Upper lobe of right lung (tissue), 1 donor: Measurements from ENCODE around the gene EGFL6. TPM values are rescaled to one million over a fixed set of nuclear protein-coding genes. Genes with fewer than 3 reads are reported as not detected.

Experiments used
- ATAC-seq: fragments of 200-7000 bp; cut with Tn5 transposase; one replicate; pipeline ENCODE4 v1.9.1; 2020; ENCODE audit warnings: mild to moderate bottlenecking, moderate library complexity
- DNase-seq: peaks from one replicate; pipeline ENCODE4 v3.0.0-alpha.2; 2020
- H3K27ac ChIP-seq: fragments of 200-600 bp; one replicate; pipeline ENCODE4 v1.8.0; 2022
- H3K27me3 ChIP-seq: fragments of 200-600 bp; one replicate; pipeline ENCODE4 v1.8.0; 2022; ENCODE audit warnings: mild to moderate bottlenecking
- H3K36me3 ChIP-seq: fragments of 200-600 bp; one replicate; pipeline ENCODE4 v1.8.0; 2022
- H3K4me1 ChIP-seq: fragments of 200-600 bp; one replicate; pipeline ENCODE4 v1.8.0; 2022
- H3K4me3 ChIP-seq: fragments of 200-600 bp; one replicate; pipeline ENCODE4 v1.8.0; 2022; ENCODE audit warnings: mild to moderate bottlenecking
- H3K9me3 ChIP-seq: fragments of 200-600 bp; one replicate; pipeline ENCODE4 v1.8.0; 2022
- CTCF ChIP-seq: fragments of 200-600 bp; IDR thresholded peaks from one replicate; pipeline ENCODE4 v1.8.0; 2022; ENCODE audit warnings: antibody characterized with exemption
- intact Hi-C: fragments of 100-400 bp; cut with DNase I; formaldehyde crosslinking; loops from one replicate; pipeline ENCODE4 v1.11.0; 2022
- total RNA-seq: library from RNA; stranded (reverse); fragmentation: NEBNext Ultra II Directional; extraction: Animal tissue kit (Norgen Biotek cat#: 25700); gene quantifications from one replicate; pipeline ENCODE4 v1.2.1, GENCODE V29; 2021
- donor health status: DM: no; HTN: yes; CAD: no; lungs with severe emphysema.

EGFL6 gene
- total RNA-seq, 1 donor from 2014 or later = 10.1 TPM

- Histone ChIP-seq H3K4me1 (peaks cover 6% of the 10 kb centered on the region), H3K27ac (peak overlapping the region; percentile 96), H3K9me3 (no peaks in the 10 kb centered on the region), H3K4me3 (peak overlapping the region; percentile 65), H3K27me3 (no peaks in the 10 kb centered on the region), H3K36me3 (no peaks in the 10 kb centered on the region)
- no peak for ATAC-seq
- no peak for TF ChIP-seq CTCF
- intact Hi-C loops = no loop called here
- DNase-seq = no peak
These were observed 84.7 kb downstream of the EGFL6 start for GRCh38 chrX:13654116-13654515.

- H3K27ac ChIP-seq = no peak overlapping the region
- ATAC-seq (no peak), DNase-seq (no peak)
- H3K4me1 ChIP-seq = peaks cover 6% of the 10 kb centered on the region
- intact Hi-C loops = no loop called here
- TF ChIP-seq CTCF = no peak
- H3K4me3 ChIP-seq = no peak overlapping the region
- H3K27me3 ChIP-seq = no peaks in the 10 kb centered on the region
- H3K36me3 ChIP-seq = no peaks in the 10 kb centered on the region
- H3K9me3 ChIP-seq = no peaks in the 10 kb centered on the region
These were observed 86.3 kb downstream of the EGFL6 start for GRCh38 chrX:13655674-13656073.

DNA sequence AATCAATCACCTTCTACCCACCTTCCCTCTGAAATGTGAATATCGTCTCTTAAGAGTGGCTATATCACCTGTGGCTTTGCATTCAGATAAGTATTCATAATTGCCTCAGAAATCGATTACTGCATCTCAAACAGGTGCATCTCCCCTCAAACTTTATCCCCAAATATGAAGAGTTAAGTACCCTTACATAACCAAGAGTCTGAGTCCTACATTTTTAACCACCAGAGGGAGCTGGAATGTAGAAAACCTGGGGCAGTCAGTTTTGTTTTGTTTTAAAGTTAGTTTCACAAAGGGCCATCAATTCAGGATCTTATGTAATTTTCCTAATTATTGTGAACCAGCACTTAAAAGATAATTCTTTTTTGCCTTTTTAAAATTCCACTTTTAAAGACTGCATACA is 89.2 kb downstream of the EGFL6 start:
- Histone ChIP-seq H3K4me3 (no peak overlapping the region), H3K4me1 (peaks cover 6% of the 10 kb centered on the region), H3K9me3 (no peaks in the 10 kb centered on the region), H3K36me3 (no peaks in the 10 kb centered on the region), H3K27ac (no peak overlapping the region), H3K27me3 (no peaks in the 10 kb centered on the region)
- DNase-seq (no peak), ATAC-seq (peak; percentile 66)
- TF ChIP-seq CTCF = peak; percentile 65
- intact Hi-C loops = no loop called here

GRCh38 chrX:13659063-13659462 is 89.7 kb downstream of the EGFL6 start:
- Histone ChIP-seq H3K36me3 (no peaks in the 10 kb centered on the region), H3K9me3 (no peaks in the 10 kb centered on the region), H3K27ac (peak overlapping the region; percentile 36), H3K4me3 (no peak overlapping the region), H3K27me3 (no peaks in the 10 kb centered on the region), H3K4me1 (peaks cover 3% of the 10 kb centered on the region)
- peak; percentile 44 for ATAC-seq
- TF ChIP-seq CTCF = no peak
- DNase-seq = no peak
- intact Hi-C loops = no loop called here

DNA sequence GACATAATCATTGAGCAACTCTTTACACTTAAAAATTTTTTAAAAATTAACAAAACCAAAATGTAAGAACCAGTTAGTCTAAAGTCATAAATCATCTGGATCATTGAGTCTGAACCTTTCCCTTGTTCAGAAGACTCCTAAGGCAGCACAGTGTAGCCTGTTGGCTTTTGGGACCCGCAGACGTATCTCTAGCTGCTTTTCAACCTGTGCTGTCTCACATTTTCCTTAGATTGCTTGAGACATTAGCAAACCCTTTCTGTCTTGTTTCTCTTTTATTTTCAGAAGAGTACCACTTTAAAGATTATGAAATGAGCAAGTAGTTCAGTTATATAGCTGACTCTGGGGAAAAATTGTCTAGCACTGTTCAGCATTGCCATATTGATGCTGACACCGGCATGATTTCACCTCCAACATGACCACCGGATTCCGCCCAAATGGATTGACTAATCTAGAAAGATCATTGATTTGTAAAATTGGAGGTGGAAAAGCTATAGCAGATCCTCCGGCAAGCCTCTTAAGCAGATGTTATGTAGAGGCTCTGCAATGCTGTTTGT is 92.4 kb downstream of the EGFL6 start:
- no peak for TF ChIP-seq CTCF
- no peaks in the 10 kb centered on the region for H3K36me3 ChIP-seq
- intact Hi-C loops = no loop called here
- peak overlapping the region; percentile 8 for H3K4me3 ChIP-seq
- H3K27ac ChIP-seq = peak overlapping the region; percentile 42
- H3K27me3 ChIP-seq = no peaks in the 10 kb centered on the region
- H3K4me1 ChIP-seq = no peaks in the 10 kb centered on the region
- no peak for ATAC-seq
- no peaks in the 10 kb centered on the region for H3K9me3 ChIP-seq
- DNase-seq = no peak

DNA sequence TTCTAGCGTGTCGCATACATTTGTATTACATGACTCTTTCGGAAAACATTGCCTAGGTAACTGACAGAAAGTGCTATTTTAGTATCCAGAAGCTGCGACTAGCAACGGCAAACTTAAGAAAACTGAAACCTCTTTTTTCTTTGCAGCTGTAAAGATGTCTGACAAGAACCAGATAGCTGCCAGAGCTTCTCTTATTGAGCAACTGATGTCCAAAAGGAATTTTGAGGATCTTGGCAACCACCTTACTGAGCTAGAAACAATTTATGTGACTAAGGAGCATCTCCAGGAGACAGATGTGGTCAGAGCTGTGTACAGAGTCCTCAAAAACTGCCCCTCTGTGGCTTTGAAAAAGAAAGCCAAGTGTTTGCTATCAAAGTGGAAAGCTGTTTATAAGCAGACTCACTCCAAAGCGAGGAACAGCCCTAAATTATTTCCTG is 93.0 kb downstream of the EGFL6 start:
- Histone ChIP-seq H3K4me3 (peak overlapping the region; percentile 8), H3K4me1 (no peaks in the 10 kb centered on the region), H3K36me3 (no peaks in the 10 kb centered on the region), H3K27ac (peak overlapping the region; percentile 42), H3K9me3 (no peaks in the 10 kb centered on the region), H3K27me3 (no peaks in the 10 kb centered on the region)
- ATAC-seq (no peak), DNase-seq (no peak)
- no peak for TF ChIP-seq CTCF
- intact Hi-C loops = no loop called here
